Smooth muscle cell (in vitro differentiated cells): ENCODE data around the gene HSPA13. TPM values are rescaled to one million over a fixed set of nuclear protein-coding genes. Genes with fewer than 3 reads are reported as not detected.

Experiments
- DNase-seq: peaks from one replicate; lab custom pipeline; 2025; ENCODE audit not compliant: unreplicated experiment; lab: John Stamatoyannopoulos, UW
- H2AFZ ChIP-seq: fragments of 200-600 bp; sonication (generic); 2 replicates; pipeline ENCODE4 v1.6.0; 2016; ENCODE audit warnings: antibody characterized with exemption, low read depth, mild to moderate bottlenecking
- H3F3A ChIP-seq: fragments of 200-600 bp; sonication (generic); 2 replicates; pipeline ENCODE4 v1.6.0; 2017; ENCODE audit warnings: antibody characterized with exemption, low read depth
- H3K27ac ChIP-seq: fragments of 200-600 bp; sonication (generic); 2 replicates; pipeline ENCODE4 v1.5.1; 2016; ENCODE audit warnings: low read depth, mild to moderate bottlenecking
- H3K27me3 ChIP-seq: fragments of 200-600 bp; sonication (generic); 2 replicates; pipeline ENCODE4 v1.6.1; 2016; ENCODE audit warnings: low read depth, mild to moderate bottlenecking
- H3K36me3 ChIP-seq: fragments of 200-600 bp; sonication (generic); 2 replicates; pipeline ENCODE4 v1.5.1; 2016; ENCODE audit warnings: low read depth
- H3K4me1 ChIP-seq: fragments of 200-600 bp; sonication (generic); 2 replicates; pipeline ENCODE4 v1.5.1; 2016; ENCODE audit warnings: low read depth
- H3K4me2 ChIP-seq: fragments of 200-600 bp; sonication (generic); 2 replicates; pipeline ENCODE4 v1.6.0; 2016; ENCODE audit warnings: mild to moderate bottlenecking
- H3K4me3 ChIP-seq: fragments of 200-600 bp; sonication (generic); 2 replicates; pipeline ENCODE4 v1.5.1; 2016; ENCODE audit warnings: mild to moderate bottlenecking
- H3K79me2 ChIP-seq: fragments of 200-600 bp; sonication (generic); 2 replicates; pipeline ENCODE4 v1.6.0; 2016; ENCODE audit warnings: low read depth, mild to moderate bottlenecking
- H3K9ac ChIP-seq: fragments of 200-600 bp; sonication (generic); 2 replicates; pipeline ENCODE4 v1.6.0; 2016; ENCODE audit warnings: low read depth
- H3K9me3 ChIP-seq: fragments of 200-600 bp; sonication (generic); replicated peaks from 2 replicates; pipeline ENCODE4 v1.5.1; 2016; ENCODE audit warnings: low read depth
- H4K20me1 ChIP-seq: fragments of 200-600 bp; sonication (generic); 2 replicates; pipeline ENCODE4 v1.6.0; 2016; ENCODE audit warnings: low read depth
- CTCF ChIP-seq: fragments of 200-600 bp; sonication (generic); IDR thresholded peaks from 2 replicates; pipeline ENCODE4 v1.5.1; 2017; ENCODE audit warnings: borderline replicate concordance, mild to moderate bottlenecking, antibody characterized with exemption; ENCODE audit not compliant: insufficient read depth, poor library complexity, severe bottlenecking
- WGBS: methylation state at CpG from one replicate; pipeline ENCODE4 v1.1.7; 2016; ENCODE audit warnings: low lambda C conversion rate; 5-methylcytosine and 5-hydroxymethylcytosine counted together
- polyA plus RNA-seq: library from polyadenylated mRNA; unstranded; fragments of >200 nt; fragmentation: Nextera tagmentation; extraction: Ambion mirVana; gene quantifications from 2 replicates; pipeline ENCODE4 v1.2.1, GENCODE V29; 2016
- total RNA-seq: library from RNA; depleted of rRNA; stranded (reverse); fragments of >200 nt; gene quantifications from 2 replicates; pipeline ENCODE4 v1.2.3, GENCODE V29; 2014

The HSPA13 gene
- total and polyA plus RNA-seq, 2 experiments from 2014 or later = 51.9 to 115 TPM

GRCh38 chr21:14376854-14377253 lies 6.1 kb downstream of the HSPA13 start:
- Histone ChIP-seq H3K9me3 (no peaks in the 10 kb centered on the region), H3K9ac (no peak overlapping the region), H3F3A (peaks cover 8% of the 10 kb centered on the region), H3K36me3 (peaks cover 50% of the 10 kb centered on the region), H3K4me3 (no peak overlapping the region), H4K20me1 (peaks cover 60% of the 10 kb centered on the region), H3K79me2 (peaks cover 28% of the 10 kb centered on the region), H2AFZ (no peak overlapping the region), H3K4me1 (peaks cover 21% of the 10 kb centered on the region), H3K27ac (no peak overlapping the region), H3K27me3 (no peaks in the 10 kb centered on the region), H3K4me2 (no peak overlapping the region)
- no peak for TF ChIP-seq CTCF
- DNase-seq = no peak
- WGBS = 94% methylated on average over 2 of the region's 2 CpGs

GRCh38 chr21:14366998-14367397 lies 15.9 kb downstream of the HSPA13 start:
- peaks cover 3% of the 10 kb centered on the region for H3F3A ChIP-seq
- no peaks in the 10 kb centered on the region for H3K9me3 ChIP-seq
- WGBS = 76% methylated on average over 3 of the region's 3 CpGs

GRCh38 chr21:14361958-14362357 lies 21.0 kb downstream of the HSPA13 start:
- DNase-seq = no peak
- Histone ChIP-seq H3K27me3 (no peaks in the 10 kb centered on the region), H3K4me2 (no peak overlapping the region), H3K4me1 (no peaks in the 10 kb centered on the region), H4K20me1 (no peaks in the 10 kb centered on the region), H3K27ac (no peak overlapping the region), H3K9me3 (no peaks in the 10 kb centered on the region), H3K4me3 (no peak overlapping the region), H3K36me3 (no peaks in the 10 kb centered on the region), H3K79me2 (no peaks in the 10 kb centered on the region), H3F3A (no peaks in the 10 kb centered on the region), H3K9ac (no peak overlapping the region), H2AFZ (no peak overlapping the region)
- WGBS = 89% methylated on average over 3 of the region's 3 CpGs
- TF ChIP-seq CTCF = no peak

More at GRCh38 chr21:14366998-14367397, 15.9 kb downstream of the HSPA13 start:
- Histone ChIP-seq H3K9ac (no peak overlapping the region), H3K4me1 (no peaks in the 10 kb centered on the region), H3K4me3 (no peak overlapping the region), H2AFZ (no peak overlapping the region), H4K20me1 (peaks cover 12% of the 10 kb centered on the region), H3K4me2 (no peak overlapping the region), H3K27ac (no peak overlapping the region), H3K36me3 (no peaks in the 10 kb centered on the region), H3K79me2 (no peaks in the 10 kb centered on the region), H3K27me3 (no peaks in the 10 kb centered on the region)
- TF ChIP-seq CTCF = no peak
- DNase-seq = no peak

GRCh38 chr21:14358775-14359174 lies 24.2 kb downstream of the HSPA13 start:
- no peak for TF ChIP-seq CTCF
- Histone ChIP-seq H3K4me2 (no peak overlapping the region), H3K4me1 (no peaks in the 10 kb centered on the region), H3K27me3 (no peaks in the 10 kb centered on the region), H3K36me3 (no peaks in the 10 kb centered on the region), H3K79me2 (no peaks in the 10 kb centered on the region), H3K4me3 (no peak overlapping the region), H4K20me1 (no peaks in the 10 kb centered on the region), H3F3A (no peaks in the 10 kb centered on the region), H3K27ac (no peak overlapping the region), H3K9ac (no peak overlapping the region), H2AFZ (no peak overlapping the region), H3K9me3 (no peaks in the 10 kb centered on the region)
- 87% methylated on average over 1 of the region's 1 CpG for WGBS
- DNase-seq = no peak
